RWPE2 (cell line): ENCODE data around the gene PPIC.

ENCODE experiments used
- ATAC-seq: fragments of 200-7000 bp; cut with Tn5 transposase; 3 replicates; pipeline ENCODE4 v1.9.1; 2021; ENCODE audit warnings: low read depth
- DNase-seq: peaks from one replicate; pipeline ENCODE4 v3.0.0-alpha.2; 2020; ENCODE audit warnings: low spot score
- H3K27ac ChIP-seq: fragments of 450-650 bp; 2 replicates; pipeline ENCODE4 v1.5.1; 2017; ENCODE audit warnings: mild to moderate bottlenecking; ENCODE audit not compliant: poor library complexity, severe bottlenecking
- H3K27me3 ChIP-seq: fragments of 250-450 bp; sonication (Bioruptor Pico); 2 replicates; pipeline ENCODE4 v1.5.1; 2021; ENCODE audit warnings: mild to moderate bottlenecking, moderate library complexity; ENCODE audit not compliant: insufficient read depth, poor library complexity, severe bottlenecking
- H3K36me3 ChIP-seq: fragments of 250-450 bp; sonication (Bioruptor Pico); 2 replicates; pipeline ENCODE4 v1.5.1; 2020; ENCODE audit warnings: low read depth, mild to moderate bottlenecking, moderate library complexity
- H3K4me1 ChIP-seq: fragments of 250-450 bp; sonication (Bioruptor Pico); 2 replicates; pipeline ENCODE4 v1.5.1; 2021; ENCODE audit warnings: mild to moderate bottlenecking, moderate library complexity; ENCODE audit not compliant: insufficient read depth, poor library complexity, severe bottlenecking
- H3K4me3 ChIP-seq: fragments of 250-450 bp; sonication (Bioruptor Pico); 2 replicates; pipeline ENCODE4 v1.5.1; 2021; ENCODE audit warnings: mild to moderate bottlenecking, moderate library complexity; ENCODE audit not compliant: severe bottlenecking
- H3K9me3 ChIP-seq: fragments of 250-450 bp; sonication (Bioruptor Pico); 2 replicates; pipeline ENCODE4 v1.5.1; 2021; ENCODE audit warnings: mild to moderate bottlenecking, moderate library complexity; ENCODE audit not compliant: severe bottlenecking
- CTCF ChIP-seq: fragments of 450-650 bp; IDR thresholded peaks from one replicate; pipeline ENCODE4 v1.5.1; 2017; ENCODE audit warnings: mild to moderate bottlenecking, moderate library complexity; ENCODE audit not compliant: poor library complexity, severe bottlenecking

PPIC gene

GRCh38 chr5:122985954-122986721 is 50.4 kb downstream of the PPIC start:
- H3K27ac ChIP-seq = no peak overlapping the region
- no peaks in the 10 kb centered on the region for H3K27me3 ChIP-seq
- TF ChIP-seq CTCF = no peak
- DNase-seq (no peak), ATAC-seq (no peak)
- no peak overlapping the region for H3K4me3 ChIP-seq
- H3K9me3 ChIP-seq = no peaks in the 10 kb centered on the region
- H3K4me1 ChIP-seq = no peaks in the 10 kb centered on the region
- no peaks in the 10 kb centered on the region for H3K36me3 ChIP-seq

- no peak overlapping the region for H3K4me3 ChIP-seq
- no peak overlapping the region for H3K27ac ChIP-seq
- no peaks in the 10 kb centered on the region for H3K36me3 ChIP-seq
- ATAC-seq (no peak), DNase-seq (no peak)
- H3K9me3 ChIP-seq = no peaks in the 10 kb centered on the region
- no peaks in the 10 kb centered on the region for H3K27me3 ChIP-seq
- no peaks in the 10 kb centered on the region for H3K4me1 ChIP-seq
- TF ChIP-seq CTCF = no peak
Measured at GRCh38 chr5:122985006-122985700, 51.4 kb downstream of the PPIC start.

- no peaks in the 10 kb centered on the region for H3K9me3 ChIP-seq
- H3K27me3 ChIP-seq = no peaks in the 10 kb centered on the region
- H3K27ac ChIP-seq = no peak overlapping the region
- no peaks in the 10 kb centered on the region for H3K36me3 ChIP-seq
- H3K4me3 ChIP-seq = no peak overlapping the region
- no peak for TF ChIP-seq CTCF
- DNase-seq = no peak
- no peak for ATAC-seq
- no peaks in the 10 kb centered on the region for H3K4me1 ChIP-seq
Measured at GRCh38 chr5:122984425-122984824, 52.1 kb downstream of the PPIC start.

GRCh38 chr5:122982376-122982775 is 54.1 kb downstream of the PPIC start:
- H3K36me3 ChIP-seq = no peaks in the 10 kb centered on the region
- DNase-seq = no peak
- ATAC-seq = no peak
- no peaks in the 10 kb centered on the region for H3K4me1 ChIP-seq
- no peaks in the 10 kb centered on the region for H3K9me3 ChIP-seq
- no peak for TF ChIP-seq CTCF
- no peak overlapping the region for H3K27ac ChIP-seq
- H3K27me3 ChIP-seq = no peaks in the 10 kb centered on the region
- no peak overlapping the region for H3K4me3 ChIP-seq

- DNase-seq (no peak), ATAC-seq (no peak)
- Histone ChIP-seq H3K27ac (no peak overlapping the region), H3K36me3 (no peaks in the 10 kb centered on the region), H3K9me3 (no peaks in the 10 kb centered on the region), H3K27me3 (no peaks in the 10 kb centered on the region), H3K4me1 (no peaks in the 10 kb centered on the region), H3K4me3 (no peak overlapping the region)
- TF ChIP-seq CTCF = no peak
Measured at GRCh38 chr5:122981846-122982245, 54.7 kb downstream of the PPIC start.
